Measurements from ENCODE around the gene PADI3.

Gene PADI3

GRCh38 chr1:17248781-17249180 is at the start of gene PADI3:
TSS of gene PADI3 (plus strand) at chr1:17249098. CDS start at chr1:17249138, 40 bp downstream.
- in situ Hi-C loops (cut with MboI; ENCODE audit: low sequenced_read_pairs), result no loop called here

GRCh38 chr1:17199267-17200044 is 49.4 kb upstream of the PADI3 start:
- in situ Hi-C loops (cut with MboI; ENCODE audit: low sequenced_read_pairs), result no loop called here

DNA sequence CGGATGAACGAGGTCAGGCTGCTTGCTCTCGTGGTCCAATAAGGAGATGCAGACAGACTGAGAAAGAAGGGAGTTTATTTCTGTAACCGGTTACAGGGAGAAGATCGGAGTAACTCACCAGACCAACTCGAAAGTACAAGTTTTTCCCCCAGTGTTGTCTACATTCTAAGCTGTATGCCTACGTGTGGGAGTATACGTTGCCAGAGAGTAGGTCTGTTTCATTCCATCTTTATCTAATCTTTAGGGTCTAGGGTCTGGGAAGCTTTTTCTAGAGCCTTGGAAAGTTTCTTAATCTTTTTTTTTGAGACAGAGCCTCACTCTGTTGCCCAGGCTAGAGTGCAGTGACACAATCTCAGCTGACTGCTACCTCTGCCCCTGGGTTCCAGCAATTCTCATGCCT is 48.7 kb upstream of the PADI3 start:
- in situ Hi-C loops (cut with MboI; ENCODE audit: low sequenced_read_pairs), result no loop called here

DNA sequence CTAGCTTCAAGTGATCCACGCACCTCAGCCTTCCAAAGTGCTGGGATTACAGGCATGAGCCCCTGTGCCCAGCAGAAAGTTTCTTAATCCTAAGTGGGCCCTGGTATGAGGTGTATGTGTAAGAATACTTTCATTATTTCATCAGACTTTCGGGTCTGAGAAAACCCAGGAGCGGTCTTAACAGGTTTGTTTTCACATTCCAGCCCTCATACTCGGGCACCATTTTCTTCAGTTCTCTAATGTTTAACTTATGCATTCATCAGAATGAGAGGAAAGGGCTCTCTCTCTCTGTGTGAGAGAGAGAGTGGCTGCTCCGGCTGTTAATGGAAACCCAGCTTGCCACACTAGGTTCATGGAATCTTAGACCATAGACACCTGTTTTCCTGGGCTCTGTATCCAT is 48.1 kb upstream of the PADI3 start:
- in situ Hi-C loops (cut with MboI; ENCODE audit: low sequenced_read_pairs), result no loop called here

- in situ Hi-C loops (cut with MboI; ENCODE audit: low sequenced_read_pairs), result no loop called here
Observed at GRCh38 chr1:17201201-17202021, 47.5 kb upstream of the PADI3 start.

GRCh38 chr1:17204546-17205440 is 44.1 kb upstream of the PADI3 start, which contains the start of gene PADI1:
TSS of gene PADI1 (plus strand) at chr1:17205128. CDS start at chr1:17205218, 90 bp downstream.
- in situ Hi-C loops (cut with MboI; ENCODE audit: low sequenced_read_pairs), result no loop called here

- in situ Hi-C loops (cut with MboI; ENCODE audit: low sequenced_read_pairs), result no loop called here
Observed at GRCh38 chr1:17205652-17206051, 43.2 kb upstream of the PADI3 start.

- in situ Hi-C loops (cut with MboI; ENCODE audit: low sequenced_read_pairs), result no loop called here
Observed at GRCh38 chr1:17206196-17206595, 42.7 kb upstream of the PADI3 start.

GRCh38 chr1:17207046-17207445 is 41.9 kb upstream of the PADI3 start:
- in situ Hi-C loops (cut with MboI; ENCODE audit: low sequenced_read_pairs), result no loop called here

GRCh38 chr1:17207540-17207939 is 41.4 kb upstream of the PADI3 start:
- in situ Hi-C loops (cut with MboI; ENCODE audit: low sequenced_read_pairs), result no loop called here

GRCh38 chr1:17207966-17208418 is 40.9 kb upstream of the PADI3 start:
- in situ Hi-C loops (cut with MboI; ENCODE audit: low sequenced_read_pairs), result no loop called here

DNA sequence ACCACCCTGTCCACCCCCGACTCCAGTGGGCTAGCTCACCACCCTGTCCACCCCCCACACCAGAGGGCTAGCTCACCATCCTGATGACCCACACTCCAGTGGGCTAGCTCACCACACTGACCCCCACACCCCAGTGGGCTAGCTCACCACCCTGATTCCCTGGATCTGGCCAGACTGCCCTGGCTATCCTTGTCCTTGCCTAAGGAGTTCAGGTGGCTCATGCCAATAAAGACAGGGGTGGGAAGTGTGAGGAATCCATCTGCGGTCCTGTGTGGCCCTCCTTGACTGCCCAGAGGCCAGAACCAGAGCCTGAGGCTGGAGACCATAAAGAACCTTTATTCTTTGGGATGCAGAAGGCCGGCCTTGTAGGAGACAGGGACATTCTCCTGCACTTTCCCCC is 40.4 kb upstream of the PADI3 start:
- in situ Hi-C loops (cut with MboI; ENCODE audit: low sequenced_read_pairs), result no loop called here

DNA sequence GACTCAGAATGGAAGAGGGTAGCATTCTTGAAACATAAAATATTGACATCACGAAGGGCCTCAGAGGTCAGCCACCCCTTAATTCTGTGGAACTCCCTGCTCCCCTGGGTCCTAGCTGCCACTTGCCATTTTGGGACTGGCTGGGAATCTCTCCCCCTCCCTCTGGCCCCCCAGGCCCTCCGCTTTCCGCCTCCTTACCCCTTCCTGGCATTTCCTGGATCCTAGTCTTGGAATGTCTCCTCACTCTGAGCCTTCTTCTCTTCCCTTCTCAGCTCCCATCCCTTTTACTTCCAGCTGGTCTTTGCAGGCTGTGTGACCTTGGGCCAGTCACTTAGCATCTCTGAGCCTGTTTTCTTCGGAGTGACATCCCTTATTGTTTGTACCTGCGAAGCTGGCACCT is 39.5 kb upstream of the PADI3 start:
- in situ Hi-C loops (cut with MboI; ENCODE audit: low sequenced_read_pairs), result no loop called here

- in situ Hi-C loops (cut with MboI; ENCODE audit: low sequenced_read_pairs), result no loop called here
Observed at GRCh38 chr1:17210176-17210575, 38.7 kb upstream of the PADI3 start.

GRCh38 chr1:17211377-17211776 is 37.5 kb upstream of the PADI3 start:
- in situ Hi-C loops (cut with MboI; ENCODE audit: low sequenced_read_pairs), result no loop called here

- in situ Hi-C loops (cut with MboI; ENCODE audit: low sequenced_read_pairs), result no loop called here
Observed at GRCh38 chr1:17212009-17212408, 36.9 kb upstream of the PADI3 start.

- in situ Hi-C loops (cut with MboI; ENCODE audit: low sequenced_read_pairs), result no loop called here
Observed at GRCh38 chr1:17212487-17213121, 36.3 kb upstream of the PADI3 start.

DNA sequence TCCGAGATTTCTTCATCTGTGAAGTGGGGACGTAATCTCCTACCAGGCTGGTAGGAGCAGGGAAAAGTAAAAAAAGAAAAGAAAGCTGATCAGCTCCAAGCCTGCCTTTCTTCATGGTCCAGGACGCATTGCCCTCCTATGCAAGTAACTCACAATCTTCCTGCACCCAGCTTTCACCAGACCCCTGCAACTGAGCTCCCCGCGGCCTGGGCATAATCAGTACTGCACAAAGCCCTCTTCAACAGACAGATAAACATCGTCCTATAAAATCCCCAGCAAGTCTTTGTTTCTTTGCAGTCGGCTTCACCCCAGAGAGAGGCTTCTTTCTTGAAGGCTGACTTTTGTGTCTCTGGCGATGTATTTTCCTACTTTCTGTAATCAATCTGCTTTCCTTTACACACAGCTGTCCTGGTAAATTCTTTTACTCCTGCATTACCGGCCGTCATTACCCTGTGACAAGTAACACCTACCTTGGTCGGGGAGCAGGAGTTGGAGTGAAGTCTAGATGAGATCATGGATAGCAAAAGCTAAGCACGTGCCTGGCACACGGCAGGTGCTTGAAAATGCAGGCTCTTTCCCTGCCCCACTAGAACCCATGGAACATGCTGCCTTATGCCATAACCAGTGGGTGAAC is 35.6 kb upstream of the PADI3 start:
- in situ Hi-C loops (cut with MboI; ENCODE audit: low sequenced_read_pairs), result no loop called here

DNA sequence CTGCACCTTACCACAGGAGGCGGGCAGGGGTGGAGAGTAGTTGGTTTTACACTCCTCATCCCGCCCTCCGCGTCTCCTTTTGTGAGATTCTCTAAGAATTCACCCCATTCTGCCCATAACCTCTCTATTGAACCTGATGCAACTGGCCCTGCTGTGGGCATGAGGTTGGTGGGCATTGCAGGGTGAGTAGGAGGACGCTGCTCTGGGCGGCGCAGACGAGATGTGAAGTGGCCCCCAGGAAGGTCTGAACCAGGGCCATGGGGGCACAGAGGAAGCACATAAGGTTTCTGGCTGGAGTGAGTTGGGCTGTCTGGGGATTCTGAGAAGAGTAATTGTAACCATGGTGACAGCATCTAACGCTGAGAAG is 35.1 kb upstream of the PADI3 start:
- in situ Hi-C loops (cut with MboI; ENCODE audit: low sequenced_read_pairs), result no loop called here

- in situ Hi-C loops (cut with MboI; ENCODE audit: low sequenced_read_pairs), result no loop called here
Observed at GRCh38 chr1:17214876-17215544, 33.9 kb upstream of the PADI3 start.

Measured in HL-60/S4 treated with retinoic acid at 250 ng/mL for 4 days and 3 days (cell line).